Measurements from ENCODE around the gene REEP6.

GRCh38 chr19:1495051-1495798 lies 4.2 kb downstream of the REEP6 start:
- TF ChIP-seq CTCF (IDR thresholded peaks at IDR 0.05 in 8 of 11, conservative IDR thresholded peaks at IDR 0.05 in 3 of 11), result no peak
- TF ChIP-seq POLR2A (IDR thresholded peaks at IDR 0.05), result no peak
